ENCODE results near the gene POLR3K.

The POLR3K gene

GRCh38 chr16:55571-56136, 2.2 kb upstream of the POLR3K start:
- Histone ChIP-seq H4K20me1 (ENCODE audit: low read depth, low read length) (peaks cover 6% of the 10 kb centered on the region; the same call in 1 of the 2 replicates), H3K9me2 (replicated peaks; ENCODE audit: insufficient read depth, low read length) (no peaks in the 10 kb centered on the region), H3K27ac (ENCODE audit: low read depth, low read length) (no peak overlapping the region), H3K79me2 (ENCODE audit: insufficient read depth, low read length) (peaks cover 36% of the 10 kb centered on the region), H3K9me3 (ENCODE audit: insufficient read depth, low read length) (no peaks in the 10 kb centered on the region), H3K4me2 (ENCODE audit: low read depth, low read length, poor library complexity, severe bottlenecking) (no peak overlapping the region), H3K36me3 (ENCODE audit: low read length) (peaks cover 7% of the 10 kb centered on the region; the same call in 1 of the 2 replicates), H3K9ac (ENCODE audit: low read length) (no peak overlapping the region), H3F3A (ENCODE audit: insufficient read depth) (no peaks in the 10 kb centered on the region), H2AFZ (ENCODE audit: low read depth, low read length, severe bottlenecking) (no peak overlapping the region), H3K4me3 (ENCODE audit: insufficient read depth, low read length, poor library complexity, severe bottlenecking) (no peak overlapping the region), H3K27me3 (ENCODE audit: low read length) (no peaks in the 10 kb centered on the region)
- TF ChIP-seq CTCF (IDR thresholded peaks at IDR 0.05; ENCODE audit: insufficient read depth, low read length, poor library complexity, severe bottlenecking) (no peak), EZH2phosphoT487 (conservative IDR thresholded peaks at IDR 0.05; ENCODE audit: low read length) (no peak)

- TF ChIP-seq CTCF (IDR thresholded peaks at IDR 0.05; ENCODE audit: insufficient read depth, low read length, poor library complexity, severe bottlenecking) (no peak), EZH2phosphoT487 (conservative IDR thresholded peaks at IDR 0.05; ENCODE audit: low read length) (no peak)
- H2AFZ ChIP-seq (ENCODE audit: low read depth, low read length, severe bottlenecking), result peak overlapping the region; percentile 87
- H3K27ac ChIP-seq (ENCODE audit: low read depth, low read length), result peak overlapping the region; percentile 80
- H3F3A ChIP-seq (ENCODE audit: insufficient read depth), result 0 out of 2 replicates have a peak, but pooled peaks cover 3% of the 10 kb centered on the region
- H3K4me2 ChIP-seq (ENCODE audit: low read depth, low read length, poor library complexity, severe bottlenecking), result peak overlapping the region; percentile 96
- peaks cover 8% of the 10 kb centered on the region; the same call in 1 of the 2 replicates for H4K20me1 ChIP-seq (ENCODE audit: low read depth, low read length)
- H3K27me3 ChIP-seq (ENCODE audit: low read length), result no peaks in the 10 kb centered on the region
- peak overlapping the region; percentile 92 for H3K4me3 ChIP-seq (ENCODE audit: insufficient read depth, low read length, poor library complexity, severe bottlenecking)
- H3K9me2 ChIP-seq (replicated peaks; ENCODE audit: insufficient read depth, low read length), result no peaks in the 10 kb centered on the region
- H3K36me3 ChIP-seq (ENCODE audit: low read length), result peaks cover 7% of the 10 kb centered on the region; the same call in 1 of the 2 replicates
- peak overlapping the region; percentile 97 for H3K9ac ChIP-seq (ENCODE audit: low read length)
- no peaks in the 10 kb centered on the region for H3K9me3 ChIP-seq (ENCODE audit: insufficient read depth, low read length)
- peaks cover 50% of the 10 kb centered on the region for H3K79me2 ChIP-seq (ENCODE audit: insufficient read depth, low read length)
Observed at GRCh38 chr16:54237-54581, 801 bp upstream of the POLR3K start.

GRCh38 chr16:50769-51591, 2.4 kb downstream of the POLR3K start:
- 0 out of 2 replicates have a peak, but pooled peaks cover 3% of the 10 kb centered on the region for H3F3A ChIP-seq (ENCODE audit: insufficient read depth)
- H4K20me1 ChIP-seq (ENCODE audit: low read depth, low read length), result peaks cover 8% of the 10 kb centered on the region; the same call in 1 of the 2 replicates
- H3K27ac ChIP-seq (ENCODE audit: low read depth, low read length), result no peak overlapping the region
- peak overlapping the region; percentile 97; the same call in 1 of the 2 replicates for H3K9ac ChIP-seq (ENCODE audit: low read length)
- H3K4me2 ChIP-seq (ENCODE audit: low read depth, low read length, poor library complexity, severe bottlenecking), result peak overlapping the region; percentile 91
- no peaks in the 10 kb centered on the region for H3K9me3 ChIP-seq (ENCODE audit: insufficient read depth, low read length)
- H3K36me3 ChIP-seq (ENCODE audit: low read length), result peaks cover 17% of the 10 kb centered on the region
- H3K9me2 ChIP-seq (replicated peaks; ENCODE audit: insufficient read depth, low read length), result no peaks in the 10 kb centered on the region
- H3K79me2 ChIP-seq (ENCODE audit: insufficient read depth, low read length), result peaks cover 62% of the 10 kb centered on the region
- H2AFZ ChIP-seq (ENCODE audit: low read depth, low read length, severe bottlenecking), result no peak overlapping the region
- TF ChIP-seq CTCF (IDR thresholded peaks at IDR 0.05; ENCODE audit: insufficient read depth, low read length, poor library complexity, severe bottlenecking) (no peak), EZH2phosphoT487 (conservative IDR thresholded peaks at IDR 0.05; ENCODE audit: low read length) (no peak)
- H3K4me3 ChIP-seq (ENCODE audit: insufficient read depth, low read length, poor library complexity, severe bottlenecking), result no peak overlapping the region
- no peaks in the 10 kb centered on the region for H3K27me3 ChIP-seq (ENCODE audit: low read length)

All from SU-DHL-6 (cell line).